DND-41 (cell line): ENCODE results near the gene LCN15.
"Not testable (repeated sequence)": the region's sequence is repeated elsewhere in the genome, so short reads cannot be mapped to it uniquely, and the experiment has no call there.

Source experiments
- ATAC-seq: fragments of 200-7000 bp; cut with Tn5 transposase; 3 replicates; pipeline ENCODE4 v1.9.1; 2021; ENCODE audit warnings: low read depth; ENCODE audit not compliant: insufficient read depth
- DNase-seq: peaks from one replicate; pipeline ENCODE4 v3.0.0-alpha.2; 2020
- H2AFZ ChIP-seq: 2 replicates; pipeline ENCODE4 v1.6.0; 2012; ENCODE audit warnings: low read depth, low read length
- H3K27ac ChIP-seq: 2 replicates; pipeline ENCODE4 v1.5.1; 2012; ENCODE audit warnings: low read length, inconsistent platforms
- H3K27me3 ChIP-seq: fragments of 200-600 bp; sonication (generic); 2 replicates; pipeline ENCODE4 v1.6.0; 2012; ENCODE audit warnings: low read length, mild to moderate bottlenecking, inconsistent platforms; ENCODE audit not compliant: insufficient read depth, poor library complexity
- H3K36me3 ChIP-seq: 2 replicates; pipeline ENCODE4 v1.5.1; 2012; ENCODE audit warnings: low read length, inconsistent platforms; ENCODE audit not compliant: insufficient read depth
- H3K4me1 ChIP-seq: 2 replicates; pipeline ENCODE4 v1.5.1; 2012; ENCODE audit warnings: mild to moderate bottlenecking, low read length; ENCODE audit not compliant: insufficient read depth
- H3K4me2 ChIP-seq: 2 replicates; pipeline ENCODE4 v1.6.0; 2012; ENCODE audit warnings: mild to moderate bottlenecking, moderate library complexity, low read length, inconsistent platforms; ENCODE audit not compliant: insufficient read depth
- H3K4me3 ChIP-seq, 2 experiments: fragments of 200-600 bp in 1 of 2; shearing (Covaris generic) in 1 of 2; 2 replicates each; pipeline ENCODE4 v1.5.1; 2012 to 2016; ENCODE audit warnings: inconsistent platforms in 2 of 2, low read length in 2 of 2, mild to moderate bottlenecking in 2 of 2, low read depth in 1 of 2, moderate library complexity in 1 of 2
- H3K79me2 ChIP-seq: 2 replicates; pipeline ENCODE4 v1.6.0; 2012; ENCODE audit warnings: low read length, inconsistent platforms; ENCODE audit not compliant: insufficient read depth
- H3K9ac ChIP-seq: 2 replicates; pipeline ENCODE4 v1.6.0; 2012; ENCODE audit warnings: low read depth, mild to moderate bottlenecking, inconsistent platforms, low read length, moderate library complexity
- H3K9me3 ChIP-seq: 2 replicates; pipeline ENCODE4 v1.5.1; 2012; ENCODE audit warnings: low read length, moderate library complexity, mild to moderate bottlenecking, inconsistent platforms; ENCODE audit not compliant: insufficient read depth, severe bottlenecking
- H4K20me1 ChIP-seq: 2 replicates; pipeline ENCODE4 v1.6.0; 2012; ENCODE audit warnings: low read length; ENCODE audit not compliant: insufficient read depth
- EZH2 ChIP-seq: IDR thresholded peaks from 3 replicates; pipeline ENCODE4 v1.6.1; 2012; ENCODE audit warnings: borderline replicate concordance, low read depth, mild to moderate bottlenecking, moderate library complexity, low read length, inconsistent platforms; ENCODE audit not compliant: severe bottlenecking
- TF ChIP-seq, protein P1 (sequence below): IDR thresholded peaks from 2 replicates; pipeline ENCODE4 v1.5.1; 2012; ENCODE audit warnings: borderline replicate concordance, low read length, moderate library complexity, mild to moderate bottlenecking; ENCODE audit not compliant: poor library complexity, severe bottlenecking; ENCODE audit errors: extremely low read depth

Gene LCN15

DNA sequence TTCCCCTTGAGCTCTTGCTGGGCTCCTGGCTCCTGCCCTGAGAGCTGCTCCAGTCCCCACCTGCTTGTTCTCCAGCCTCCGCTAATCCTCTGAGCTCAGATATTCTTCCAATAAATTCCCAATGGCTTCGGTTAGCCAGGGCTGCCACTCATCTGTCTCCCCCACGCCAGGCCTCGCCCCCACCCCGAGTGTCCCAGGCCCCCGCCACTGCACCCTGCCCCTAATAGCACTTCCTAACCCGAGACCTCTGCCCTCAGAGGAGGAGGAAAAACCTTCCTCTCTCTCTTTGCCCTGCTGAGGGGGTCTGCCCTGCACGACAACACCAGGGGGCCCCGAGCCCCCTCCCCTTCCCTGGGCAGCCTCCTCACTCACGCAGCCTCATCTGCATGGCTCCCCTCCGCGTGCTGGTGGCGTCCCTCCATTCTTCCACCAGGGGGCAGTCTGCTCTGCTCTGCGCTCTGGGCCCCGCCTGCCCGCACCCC is 5.4 kb upstream of the LCN15 start:
- no peaks in the 10 kb centered on the region for H3K27me3 ChIP-seq
- no peak overlapping the region for H3K4me3 ChIP-seq
- no peaks in the 10 kb centered on the region for H3K36me3 ChIP-seq
- ATAC-seq (peak; percentile 89), DNase-seq (peak; percentile 60)
- no peaks in the 10 kb centered on the region for H3K79me2 ChIP-seq
- H3K9ac ChIP-seq = no peak overlapping the region
- TF ChIP-seq, protein P1, sequence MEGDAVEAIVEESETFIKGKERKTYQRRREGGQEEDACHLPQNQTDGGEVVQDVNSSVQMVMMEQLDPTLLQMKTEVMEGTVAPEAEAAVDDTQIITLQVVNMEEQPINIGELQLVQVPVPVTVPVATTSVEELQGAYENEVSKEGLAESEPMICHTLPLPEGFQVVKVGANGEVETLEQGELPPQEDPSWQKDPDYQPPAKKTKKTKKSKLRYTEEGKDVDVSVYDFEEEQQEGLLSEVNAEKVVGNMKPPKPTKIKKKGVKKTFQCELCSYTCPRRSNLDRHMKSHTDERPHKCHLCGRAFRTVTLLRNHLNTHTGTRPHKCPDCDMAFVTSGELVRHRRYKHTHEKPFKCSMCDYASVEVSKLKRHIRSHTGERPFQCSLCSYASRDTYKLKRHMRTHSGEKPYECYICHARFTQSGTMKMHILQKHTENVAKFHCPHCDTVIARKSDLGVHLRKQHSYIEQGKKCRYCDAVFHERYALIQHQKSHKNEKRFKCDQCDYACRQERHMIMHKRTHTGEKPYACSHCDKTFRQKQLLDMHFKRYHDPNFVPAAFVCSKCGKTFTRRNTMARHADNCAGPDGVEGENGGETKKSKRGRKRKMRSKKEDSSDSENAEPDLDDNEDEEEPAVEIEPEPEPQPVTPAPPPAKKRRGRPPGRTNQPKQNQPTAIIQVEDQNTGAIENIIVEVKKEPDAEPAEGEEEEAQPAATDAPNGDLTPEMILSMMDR = peak; percentile 64
- no peak for TF ChIP-seq EZH2
- no peaks in the 10 kb centered on the region for H3K4me1 ChIP-seq
- H3K4me2 ChIP-seq = no peak overlapping the region
- H4K20me1 ChIP-seq = no peaks in the 10 kb centered on the region
- H3K9me3 ChIP-seq = peaks cover 8% of the 10 kb centered on the region
- no peak overlapping the region for H3K27ac ChIP-seq
- H2AFZ ChIP-seq = no peak overlapping the region

GRCh38 chr9:136766410-136767120 is 2.2 kb upstream of the LCN15 start:
- DNase-seq = peak; percentile 40
- not testable (repeated sequence) for H3K4me2 ChIP-seq, H3K79me2 ChIP-seq, ATAC-seq, H3K27me3 ChIP-seq, H3K4me3 ChIP-seq, H4K20me1 ChIP-seq, H3K4me1 ChIP-seq, H3K27ac ChIP-seq, H2AFZ ChIP-seq, H3K9ac ChIP-seq, H3K36me3 ChIP-seq, H3K9me3 ChIP-seq
- TF ChIP-seq, protein P1 = peak; percentile 49

GRCh38 chr9:136765745-136766409 is 1.6 kb upstream of the LCN15 start:
- H3K9me3 ChIP-seq, H3K4me3 ChIP-seq, H3K4me1 ChIP-seq, H3K36me3 ChIP-seq, H2AFZ ChIP-seq, H3K79me2 ChIP-seq, H3K27ac ChIP-seq, ATAC-seq, H4K20me1 ChIP-seq, H3K9ac ChIP-seq, H3K27me3 ChIP-seq, H3K4me2 ChIP-seq, DNase-seq: not testable (repeated sequence)

DNA sequence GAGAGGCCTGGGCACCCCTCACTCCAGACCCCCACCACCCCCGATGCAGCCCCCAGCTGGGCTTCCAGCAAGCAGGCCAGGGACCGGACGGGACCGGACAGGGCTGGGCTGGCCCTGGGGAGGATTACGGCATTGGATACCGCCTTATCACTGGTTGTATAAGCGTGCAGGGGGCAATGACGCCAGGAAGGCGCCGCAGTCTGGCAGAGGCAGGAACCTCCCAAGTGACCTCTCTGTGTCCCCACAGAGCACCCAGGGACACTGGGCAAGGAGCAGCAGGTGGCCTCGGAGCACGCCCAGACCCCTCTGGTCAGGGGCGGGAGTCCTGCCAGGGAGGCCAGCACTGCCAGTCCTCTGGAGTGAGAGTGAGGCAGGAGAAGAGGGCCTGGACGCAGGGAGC is 723 bp upstream of the LCN15 start:
- H2AFZ ChIP-seq = no peak overlapping the region
- no peaks in the 10 kb centered on the region for H3K9me3 ChIP-seq
- no peaks in the 10 kb centered on the region for H3K4me1 ChIP-seq
- H3K4me3 ChIP-seq = no peak overlapping the region
- no peak for DNase-seq
- no peaks in the 10 kb centered on the region for H3K27me3 ChIP-seq
- TF ChIP-seq EZH2 = no peak
- TF ChIP-seq, protein P1 = no peak
- no peaks in the 10 kb centered on the region for H4K20me1 ChIP-seq
- no peak overlapping the region for H3K4me2 ChIP-seq
- no peak for ATAC-seq
- H3K79me2 ChIP-seq = no peaks in the 10 kb centered on the region
- no peaks in the 10 kb centered on the region for H3K36me3 ChIP-seq
- no peak overlapping the region for H3K9ac ChIP-seq
- no peak overlapping the region for H3K27ac ChIP-seq
